Measurements from ENCODE around the gene UPF1.

GRCh38 chr19:18853755-18854427 lies 22.1 kb downstream of the UPF1 start:
- TF ChIP-seq CTCF (IDR thresholded peaks at IDR 0.05) (no peak), POLR2A (IDR thresholded peaks at IDR 0.05) (no peak)

Measured in adrenal gland (tissue), 5 donors.